ENCODE data around the gene CYRIA. TPM values are rescaled to one million over a fixed set of nuclear protein-coding genes. Genes with fewer than 3 reads are reported as not detected.
A peak's percentile ranks its signal among the peaks of the same experiment; 100 is the strongest.

Gene CYRIA
- total and polyA plus RNA-seq, 5 donors = 1.2 to 5.0 (median 3.5) TPM

GRCh38 chr2:16686641-16687040, 21.0 kb upstream of the CYRIA start:
- Histone ChIP-seq H3K27me3 (ENCODE audit: control insufficient read depth, insufficient read depth) (no peaks in the 10 kb centered on the region), H3K4me1 (ENCODE audit: control insufficient read depth, insufficient read depth, low read length) (no peaks in the 10 kb centered on the region), H3K9me3 (ENCODE audit: control insufficient read depth, low read length) (no peaks in the 10 kb centered on the region), H3K4me3 (ENCODE audit: low read length) (no peak overlapping the region), H3K27ac (ENCODE audit: low read length) (no peak overlapping the region)
- intact Hi-C loops (cut with DNase I) = no loop called here
- no peak for ATAC-seq
- no peak for DNase-seq
- 87% methylated on average over 2 of the region's 2 CpGs for WGBS

DNA sequence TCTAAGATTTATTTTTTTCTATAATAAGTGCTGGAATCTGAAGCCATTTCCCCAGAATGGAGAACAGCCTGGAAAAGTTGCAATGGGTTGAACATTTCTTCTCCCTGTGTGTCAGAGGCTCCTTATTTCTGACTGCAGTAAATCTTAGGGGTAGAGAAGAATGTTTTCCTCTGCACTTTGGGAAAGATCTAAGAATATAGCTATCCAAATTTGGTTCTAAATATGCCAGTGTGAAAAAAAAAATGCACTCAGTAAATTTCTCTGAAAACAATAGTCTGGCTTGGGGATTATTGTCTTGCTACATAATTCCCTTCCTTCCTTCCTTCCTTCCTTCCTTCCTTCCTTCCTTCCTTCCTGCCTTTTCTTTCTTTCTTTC, 19.7 kb upstream of the CYRIA start:
- intact Hi-C loops (cut with DNase I) = no loop called here
- H3K4me1 ChIP-seq (ENCODE audit: control insufficient read depth, insufficient read depth, low read length) = no peaks in the 10 kb centered on the region
- ATAC-seq (no peak), DNase-seq (no peak)
- H3K27me3 ChIP-seq (ENCODE audit: control insufficient read depth, insufficient read depth) = no peaks in the 10 kb centered on the region
- H3K9me3 ChIP-seq (ENCODE audit: control insufficient read depth, low read length) = no peaks in the 10 kb centered on the region
- H3K4me3 ChIP-seq (ENCODE audit: low read length) = no peak overlapping the region
- no peak overlapping the region for H3K27ac ChIP-seq (ENCODE audit: low read length)

- Histone ChIP-seq H3K4me1 (ENCODE audit: control insufficient read depth, insufficient read depth, low read length) (no peaks in the 10 kb centered on the region), H3K27me3 (ENCODE audit: control insufficient read depth, insufficient read depth) (no peaks in the 10 kb centered on the region), H3K9me3 (ENCODE audit: control insufficient read depth, low read length) (no peaks in the 10 kb centered on the region), H3K27ac (ENCODE audit: low read length) (no peak overlapping the region), H3K4me3 (ENCODE audit: low read length) (no peak overlapping the region)
- ATAC-seq (no peak), DNase-seq (no peak)
- intact Hi-C loops (cut with DNase I) = no loop called here
- WGBS = 88% methylated on average over 7 of the region's 7 CpGs
These were observed 19.2 kb upstream of the CYRIA start for GRCh38 chr2:16684676-16685339.

DNA sequence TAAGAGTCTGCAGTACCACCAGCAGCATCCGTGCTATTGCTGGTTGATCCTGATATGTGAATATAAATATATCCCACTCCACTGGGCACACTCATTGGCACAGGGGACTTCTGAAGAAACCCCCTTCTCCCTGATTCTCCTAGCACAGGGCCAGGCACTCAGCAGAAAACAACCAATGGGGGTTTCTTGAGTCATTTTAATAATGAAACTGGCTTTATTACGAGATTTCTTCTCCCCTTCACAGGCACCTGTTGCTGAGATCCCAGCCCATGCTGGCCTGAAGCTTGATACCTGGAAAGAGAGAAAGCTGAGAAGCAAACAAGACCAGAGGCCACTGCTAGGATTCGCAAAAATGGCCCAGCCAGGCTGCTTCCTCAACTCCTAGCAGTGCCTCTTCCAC, 17.9 kb upstream of the CYRIA start:
- Histone ChIP-seq H3K4me1 (ENCODE audit: control insufficient read depth, insufficient read depth, low read length) (no peaks in the 10 kb centered on the region), H3K27ac (ENCODE audit: low read length) (no peak overlapping the region), H3K9me3 (ENCODE audit: control insufficient read depth, low read length) (no peaks in the 10 kb centered on the region), H3K4me3 (ENCODE audit: low read length) (no peak overlapping the region), H3K27me3 (ENCODE audit: control insufficient read depth, insufficient read depth) (no peaks in the 10 kb centered on the region)
- 92% methylated on average over 3 of the region's 3 CpGs for WGBS
- no peak for DNase-seq
- intact Hi-C loops (cut with DNase I) = no loop called here
- ATAC-seq = no peak

- no peak overlapping the region for H3K27ac ChIP-seq (ENCODE audit: low read length)
- H3K4me3 ChIP-seq (ENCODE audit: low read length) = no peak overlapping the region
- WGBS = 83% methylated on average over 9 of the region's 9 CpGs
- DNase-seq (no peak), ATAC-seq (peak in 1 of 2 donors; percentile 36)
- no peaks in the 10 kb centered on the region for H3K4me1 ChIP-seq (ENCODE audit: control insufficient read depth, insufficient read depth, low read length)
- H3K9me3 ChIP-seq (ENCODE audit: control insufficient read depth, low read length) = no peaks in the 10 kb centered on the region
- H3K27me3 ChIP-seq (ENCODE audit: control insufficient read depth, insufficient read depth) = no peaks in the 10 kb centered on the region
- intact Hi-C loops (cut with DNase I) = no loop called here
These were observed 16.9 kb upstream of the CYRIA start for GRCh38 chr2:16682431-16683118.

DNA sequence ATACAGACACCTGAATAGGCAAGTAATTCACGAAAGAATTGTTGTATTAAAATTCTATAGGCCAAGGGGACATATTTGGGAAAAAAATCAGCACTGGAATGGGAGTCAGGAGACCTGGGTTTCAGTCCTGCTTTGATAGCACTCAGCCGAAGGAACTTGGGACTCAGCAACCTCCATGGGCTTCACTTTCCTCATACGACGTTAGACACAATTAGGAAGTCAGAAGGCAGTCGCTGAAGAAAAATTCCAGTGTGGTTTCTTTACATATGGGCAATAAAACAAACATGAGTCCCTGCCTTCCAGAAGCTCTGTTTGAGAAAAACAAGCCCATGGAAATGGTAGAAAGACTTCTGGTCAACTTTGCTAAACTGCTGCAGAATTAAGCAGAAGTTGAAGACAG, 15.1 kb upstream of the CYRIA start:
- no peak for DNase-seq
- ATAC-seq = no peak
- intact Hi-C loops (cut with DNase I) = no loop called here
- Histone ChIP-seq H3K27ac (ENCODE audit: low read length) (no peak overlapping the region), H3K4me1 (ENCODE audit: control insufficient read depth, insufficient read depth, low read length) (no peaks in the 10 kb centered on the region), H3K9me3 (ENCODE audit: control insufficient read depth, low read length) (no peaks in the 10 kb centered on the region), H3K27me3 (ENCODE audit: control insufficient read depth, insufficient read depth) (no peaks in the 10 kb centered on the region), H3K4me3 (ENCODE audit: low read length) (no peak overlapping the region)
- 86% methylated on average over 5 of the region's 5 CpGs for WGBS

DNA sequence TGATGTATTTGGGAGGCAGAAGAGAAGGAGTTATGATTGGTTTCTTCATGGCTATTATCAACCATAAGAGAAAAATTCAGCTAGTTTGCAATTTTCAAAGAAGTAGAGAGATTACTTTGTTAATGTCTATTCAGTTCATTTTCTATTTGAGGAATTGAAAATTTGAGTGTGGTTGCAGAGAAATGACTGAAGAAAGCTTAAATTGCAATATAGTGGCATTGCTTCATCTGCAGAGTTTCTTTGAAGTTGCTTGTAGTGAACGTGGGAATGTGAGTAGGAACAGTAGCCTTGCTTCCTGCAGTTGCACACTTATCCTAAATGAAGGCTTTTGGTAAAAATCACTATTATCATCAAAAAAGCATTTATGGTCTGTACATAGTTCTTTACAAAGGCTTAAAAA, 14.7 kb upstream of the CYRIA start:
- H3K4me3 ChIP-seq (ENCODE audit: low read length) = no peak overlapping the region
- H3K27me3 ChIP-seq (ENCODE audit: control insufficient read depth, insufficient read depth) = no peaks in the 10 kb centered on the region
- ATAC-seq (no peak), DNase-seq (no peak)
- no peaks in the 10 kb centered on the region for H3K4me1 ChIP-seq (ENCODE audit: control insufficient read depth, insufficient read depth, low read length)
- H3K27ac ChIP-seq (ENCODE audit: low read length) = no peak overlapping the region
- no peaks in the 10 kb centered on the region for H3K9me3 ChIP-seq (ENCODE audit: control insufficient read depth, low read length)
- WGBS = 64% methylated on average over 1 of the region's 1 CpG
- intact Hi-C loops (cut with DNase I) = no loop called here

GRCh38 chr2:16678964-16679363, 13.3 kb upstream of the CYRIA start:
- ATAC-seq = no peak

GRCh38 chr2:16677875-16678274, 12.2 kb upstream of the CYRIA start:
- no peaks in the 10 kb centered on the region for H3K4me1 ChIP-seq (ENCODE audit: control insufficient read depth, insufficient read depth, low read length)
- H3K4me3 ChIP-seq (ENCODE audit: low read length) = no peak overlapping the region
- no peaks in the 10 kb centered on the region for H3K27me3 ChIP-seq (ENCODE audit: control insufficient read depth, insufficient read depth)
- WGBS = 93% methylated on average over 1 of the region's 1 CpG
- intact Hi-C loops (cut with DNase I) = no loop called here
- no peak for DNase-seq
- no peaks in the 10 kb centered on the region for H3K9me3 ChIP-seq (ENCODE audit: control insufficient read depth, low read length)
- H3K27ac ChIP-seq (ENCODE audit: low read length) = no peak overlapping the region
- no peak for ATAC-seq

More at GRCh38 chr2:16678964-16679363, 13.3 kb upstream of the CYRIA start:
- 94% methylated on average over 4 of the region's 4 CpGs for WGBS
- no peaks in the 10 kb centered on the region for H3K9me3 ChIP-seq (ENCODE audit: control insufficient read depth, low read length)
- DNase-seq = no peak
- H3K4me3 ChIP-seq (ENCODE audit: low read length) = no peak overlapping the region
- no peaks in the 10 kb centered on the region for H3K27me3 ChIP-seq (ENCODE audit: control insufficient read depth, insufficient read depth)
- H3K4me1 ChIP-seq (ENCODE audit: control insufficient read depth, insufficient read depth, low read length) = no peaks in the 10 kb centered on the region
- intact Hi-C loops (cut with DNase I) = no loop called here
- H3K27ac ChIP-seq (ENCODE audit: low read length) = no peak overlapping the region

DNA sequence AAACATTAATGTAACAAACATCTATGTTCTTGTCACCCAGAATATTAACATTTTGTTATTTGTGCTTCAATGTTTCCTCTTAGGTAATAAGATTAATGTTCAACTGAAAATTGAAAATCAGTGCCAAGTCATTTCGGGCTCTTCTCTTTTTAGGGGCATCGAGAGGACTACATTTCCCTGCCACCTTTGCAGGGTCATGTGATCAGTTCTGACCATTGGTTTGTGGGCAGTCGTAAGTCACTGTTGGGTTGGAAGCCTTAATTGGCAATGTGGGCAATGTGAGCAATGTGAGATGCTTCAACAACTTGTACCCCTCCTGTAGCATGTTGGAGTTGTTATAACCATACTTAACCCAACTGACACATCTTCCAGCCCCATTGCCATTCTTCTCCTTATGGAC, 10.1 kb upstream of the CYRIA start:
- no peaks in the 10 kb centered on the region for H3K9me3 ChIP-seq (ENCODE audit: control insufficient read depth, low read length)
- H3K4me1 ChIP-seq (ENCODE audit: control insufficient read depth, insufficient read depth, low read length) = no peaks in the 10 kb centered on the region
- no peak overlapping the region for H3K27ac ChIP-seq (ENCODE audit: low read length)
- H3K4me3 ChIP-seq (ENCODE audit: low read length) = no peak overlapping the region
- WGBS = 86% methylated on average over 3 of the region's 3 CpGs
- intact Hi-C loops (cut with DNase I) = no loop called here
- ATAC-seq (no peak), DNase-seq (no peak)
- H3K27me3 ChIP-seq (ENCODE audit: control insufficient read depth, insufficient read depth) = no peaks in the 10 kb centered on the region

DNA sequence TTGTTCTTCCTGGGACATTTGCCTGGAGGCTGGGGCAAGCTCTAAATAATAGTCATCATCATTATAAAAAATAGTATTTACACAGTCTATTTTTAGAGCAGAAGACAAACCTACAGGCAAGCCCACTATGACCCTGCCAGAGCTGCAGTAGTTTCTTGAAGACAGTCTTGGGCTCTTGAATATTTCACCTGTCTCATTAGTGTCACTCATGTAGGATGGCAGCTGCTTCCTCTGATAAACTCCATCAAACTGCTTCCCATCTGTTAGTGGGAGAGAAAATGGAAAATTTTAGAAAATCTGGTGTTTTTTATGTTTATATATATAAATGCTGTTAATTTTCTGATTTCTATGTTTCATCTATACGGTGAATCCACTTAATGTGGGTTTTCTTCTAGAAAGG, 8.5 kb upstream of the CYRIA start:
- Histone ChIP-seq H3K4me1 (ENCODE audit: control insufficient read depth, insufficient read depth, low read length) (no peaks in the 10 kb centered on the region), H3K27me3 (ENCODE audit: control insufficient read depth, insufficient read depth) (no peaks in the 10 kb centered on the region), H3K4me3 (ENCODE audit: low read length) (no peak overlapping the region), H3K27ac (ENCODE audit: low read length) (no peak overlapping the region), H3K9me3 (ENCODE audit: control insufficient read depth, low read length) (no peaks in the 10 kb centered on the region)
- DNase-seq = no peak
- WGBS = 97% methylated on average over 1 of the region's 1 CpG
- no peak for ATAC-seq
- intact Hi-C loops (cut with DNase I) = no loop called here

DNA sequence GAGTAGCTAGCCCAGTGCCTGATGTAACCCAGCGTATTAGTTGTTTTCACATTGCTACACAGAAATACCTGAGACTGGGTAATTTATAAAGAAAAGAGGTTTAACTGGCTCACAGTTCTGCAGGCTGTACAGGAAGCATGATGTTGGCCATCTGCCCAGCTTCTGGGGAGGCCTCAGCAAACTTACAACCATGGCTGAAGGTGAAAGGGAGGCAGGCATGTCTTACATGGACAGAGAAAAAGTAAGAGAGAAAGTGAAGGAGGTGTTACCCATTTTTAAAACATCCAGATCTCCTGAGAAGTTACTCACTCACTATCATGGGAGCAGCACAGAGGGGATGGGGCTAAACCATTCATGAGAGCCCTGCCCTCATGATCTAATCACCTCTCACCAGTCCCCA, 6.1 kb upstream of the CYRIA start:
- Histone ChIP-seq H3K27me3 (ENCODE audit: control insufficient read depth, insufficient read depth) (no peaks in the 10 kb centered on the region), H3K9me3 (ENCODE audit: control insufficient read depth, low read length) (no peaks in the 10 kb centered on the region), H3K4me1 (ENCODE audit: control insufficient read depth, insufficient read depth, low read length) (no peaks in the 10 kb centered on the region), H3K4me3 (ENCODE audit: low read length) (no peak overlapping the region), H3K27ac (ENCODE audit: low read length) (no peak overlapping the region)
- intact Hi-C loops (cut with DNase I) = no loop called here
- no peak for DNase-seq
- WGBS = 96% methylated on average over 1 of the region's 1 CpG
- no peak for ATAC-seq
